NAMALWA (cell line): Measurements from ENCODE around the gene LTBP2.

Source experiments
- DNase-seq: peaks from one replicate; pipeline ENCODE4 v3.0.0-alpha.2; 2015; ENCODE audit warnings: low spot score

Gene LTBP2

DNA sequence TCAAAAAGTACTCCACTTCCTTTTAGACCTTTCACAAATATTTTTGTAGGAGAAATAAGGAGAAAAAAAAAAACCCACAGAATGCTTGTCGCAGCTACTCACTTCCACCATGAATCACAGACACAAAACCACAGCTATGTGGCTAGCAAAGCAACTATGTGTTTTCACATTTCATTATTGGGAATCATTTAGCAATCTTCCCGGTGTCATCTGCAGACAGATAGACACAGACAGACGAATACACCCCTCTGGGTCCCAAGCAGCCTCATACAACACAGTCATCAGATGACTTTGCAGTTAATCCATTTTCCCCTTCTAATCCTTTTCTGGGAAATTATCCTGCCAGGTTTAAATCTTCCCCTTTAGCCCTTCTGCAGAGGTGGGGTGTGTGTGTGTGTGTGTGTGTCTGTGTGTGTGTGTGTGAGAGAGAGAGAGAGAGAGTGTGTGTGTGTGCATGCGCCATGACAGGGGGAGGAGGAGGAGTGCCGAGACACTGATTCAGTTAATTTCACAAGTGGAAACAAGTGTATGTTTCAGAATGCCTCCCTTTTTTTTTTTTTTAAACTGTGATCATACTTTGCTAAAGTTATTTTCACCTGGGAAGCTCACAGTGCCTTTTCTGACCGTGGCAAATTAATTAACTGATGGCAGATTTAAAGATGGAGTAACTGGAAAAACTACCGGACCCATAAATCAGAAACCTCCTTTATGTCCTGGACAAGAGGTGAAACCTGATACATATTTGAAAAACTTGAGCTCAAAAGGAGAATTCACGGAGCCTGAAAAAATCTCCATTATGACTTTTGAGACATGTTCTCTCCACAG, 39.9 kb downstream of the LTBP2 start:
- no peak for DNase-seq

DNA sequence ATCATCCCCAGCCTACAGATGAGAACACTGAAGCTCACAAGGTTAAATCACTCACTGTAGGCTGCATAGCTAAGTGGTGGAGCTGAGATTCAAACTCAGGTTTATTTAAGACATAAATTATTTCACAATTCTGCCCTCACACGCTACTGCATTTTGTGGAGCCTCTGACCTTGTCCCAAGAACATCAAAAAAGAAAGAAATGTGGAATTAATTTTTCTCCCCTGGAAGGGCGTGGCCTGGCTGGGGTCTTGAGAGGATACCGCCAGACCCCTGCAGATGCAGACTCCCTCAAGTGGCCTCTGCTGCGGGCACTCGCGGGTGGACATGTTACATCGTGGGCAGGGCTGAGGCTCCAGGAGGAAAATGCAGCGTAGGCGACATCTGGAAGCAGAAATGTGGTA, 40.6 kb downstream of the LTBP2 start:
- DNase-seq = no peak

GRCh38 chr14:74570696-74571095, 41.3 kb downstream of the LTBP2 start:
- no peak for DNase-seq

DNA sequence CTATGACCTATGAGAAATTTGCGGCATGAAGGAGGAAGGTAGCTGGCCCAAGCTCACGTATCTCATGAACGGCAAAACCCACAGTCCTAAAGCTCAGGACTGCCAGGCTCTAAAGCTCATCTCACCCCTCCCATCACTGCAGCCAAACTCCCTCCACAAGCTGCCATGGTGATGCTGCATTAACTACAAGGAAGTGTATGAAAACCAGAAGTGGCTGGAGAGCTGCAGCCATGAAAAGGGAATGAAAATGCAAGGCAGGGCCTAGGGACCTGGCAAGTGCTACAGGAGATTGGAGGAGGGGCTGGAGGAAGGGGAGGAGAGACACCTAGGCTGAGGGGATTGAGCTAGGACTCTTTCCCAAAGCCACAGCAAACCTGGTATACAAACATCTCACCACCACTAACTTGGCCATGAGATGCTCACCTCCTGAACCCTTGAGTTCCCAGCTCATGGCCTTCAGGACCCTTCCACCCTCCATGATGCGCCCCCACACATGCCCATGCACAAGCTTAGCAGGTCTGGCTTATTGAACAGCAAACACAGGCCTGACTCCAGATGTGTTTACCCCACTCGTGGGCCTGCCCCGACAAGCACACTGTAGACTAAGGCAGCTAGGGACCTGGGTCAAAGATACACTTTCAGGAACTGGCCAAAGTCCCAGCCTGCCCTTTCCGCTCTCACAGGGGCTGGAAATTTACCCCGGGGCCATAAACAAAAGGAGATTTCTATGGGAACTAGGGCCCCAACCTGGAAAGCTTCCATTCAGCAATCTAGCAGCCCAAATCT, 42.0 kb downstream of the LTBP2 start:
- no peak for DNase-seq

GRCh38 chr14:74569387-74569786, 42.6 kb downstream of the LTBP2 start:
- no peak for DNase-seq

DNA sequence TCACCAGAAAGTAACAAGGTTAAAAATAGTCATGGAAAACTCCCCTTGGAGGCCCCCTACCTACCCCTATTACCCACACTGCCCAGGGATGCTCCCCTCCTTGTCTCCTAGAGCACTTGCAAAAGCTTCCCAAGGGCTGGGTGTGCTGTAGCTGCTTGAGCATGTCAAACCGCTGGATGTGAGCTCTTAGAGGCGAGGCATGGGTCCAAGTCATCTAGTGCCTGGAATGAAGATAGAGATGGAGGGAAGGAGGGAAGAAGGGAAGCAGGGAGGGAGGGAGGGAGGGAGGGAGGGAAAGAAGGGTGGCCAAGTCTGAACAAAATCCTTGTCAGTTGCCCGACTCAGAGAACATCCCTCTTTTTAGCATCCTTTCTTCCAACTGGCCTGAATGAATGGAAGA, 43.1 kb downstream of the LTBP2 start:
- no peak for DNase-seq

DNA sequence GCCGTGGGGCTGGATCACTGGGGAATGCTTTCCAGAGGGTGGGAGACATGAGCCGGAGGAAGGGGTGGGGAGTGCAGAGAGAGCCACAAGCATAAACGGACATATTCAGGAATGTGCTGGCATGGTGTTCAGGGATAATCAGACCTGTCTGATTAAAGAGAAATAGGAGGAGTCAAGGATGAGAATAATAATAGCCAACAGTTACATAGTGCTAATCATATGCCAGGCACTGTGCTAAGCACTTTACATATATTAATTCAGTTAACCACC, 43.7 kb downstream of the LTBP2 start:
- DNase-seq = no peak

DNA sequence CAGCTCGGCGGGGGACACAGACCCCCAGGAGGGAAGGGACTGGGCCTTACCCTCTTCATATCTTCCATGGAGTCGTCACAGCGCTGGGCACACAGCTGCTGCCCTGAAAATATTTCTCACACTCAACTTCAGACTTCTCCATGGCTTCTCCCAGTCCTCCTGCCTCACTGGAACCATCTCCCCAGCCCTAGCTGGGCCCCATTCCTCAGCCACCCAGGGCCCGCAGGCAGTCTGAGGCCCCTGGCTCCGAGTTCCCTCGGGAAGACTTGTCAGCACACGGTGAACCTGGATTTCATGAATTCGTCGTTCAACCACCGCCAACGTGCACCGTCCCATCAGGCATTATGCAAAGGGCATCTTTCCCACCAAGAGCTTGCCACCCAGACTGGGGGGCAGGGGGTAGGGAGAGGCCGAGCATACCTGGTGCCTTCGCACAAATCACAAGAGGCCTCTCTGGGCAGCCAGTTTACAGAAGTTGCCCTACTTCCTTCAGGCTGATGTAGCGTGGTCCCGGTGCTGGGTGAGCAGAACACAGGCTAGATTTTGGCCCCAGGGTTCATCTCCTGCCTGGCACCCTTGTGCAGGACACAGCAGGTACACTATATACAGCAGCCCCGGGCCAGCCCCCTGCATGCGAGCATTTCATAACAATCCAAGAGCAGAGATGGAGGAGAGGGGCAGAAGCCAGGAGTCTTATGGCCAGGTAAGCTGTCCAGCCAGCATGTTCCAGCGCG, 44.2 kb downstream of the LTBP2 start:
- no peak for DNase-seq

DNA sequence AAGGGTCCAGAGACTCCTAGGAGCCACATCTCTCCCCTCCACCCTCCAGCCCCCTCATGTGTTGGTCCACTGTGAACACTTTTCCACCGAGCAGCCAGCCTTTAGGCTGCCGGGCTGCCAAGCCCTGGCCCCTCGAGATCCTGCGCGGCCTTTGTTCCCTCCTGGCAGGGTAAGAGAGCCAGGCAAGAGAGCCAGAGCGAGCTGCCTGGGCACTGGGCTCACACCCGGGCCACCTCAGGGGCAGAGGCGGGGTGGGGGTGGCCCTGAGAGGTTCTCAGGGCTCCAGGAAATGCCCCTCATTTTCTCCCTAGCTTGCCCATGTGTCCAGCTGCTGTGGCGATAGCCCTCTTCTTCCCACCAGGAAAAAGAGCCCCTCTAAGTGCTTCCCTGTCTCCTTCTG, 44.8 kb downstream of the LTBP2 start:
- no peak for DNase-seq

DNA sequence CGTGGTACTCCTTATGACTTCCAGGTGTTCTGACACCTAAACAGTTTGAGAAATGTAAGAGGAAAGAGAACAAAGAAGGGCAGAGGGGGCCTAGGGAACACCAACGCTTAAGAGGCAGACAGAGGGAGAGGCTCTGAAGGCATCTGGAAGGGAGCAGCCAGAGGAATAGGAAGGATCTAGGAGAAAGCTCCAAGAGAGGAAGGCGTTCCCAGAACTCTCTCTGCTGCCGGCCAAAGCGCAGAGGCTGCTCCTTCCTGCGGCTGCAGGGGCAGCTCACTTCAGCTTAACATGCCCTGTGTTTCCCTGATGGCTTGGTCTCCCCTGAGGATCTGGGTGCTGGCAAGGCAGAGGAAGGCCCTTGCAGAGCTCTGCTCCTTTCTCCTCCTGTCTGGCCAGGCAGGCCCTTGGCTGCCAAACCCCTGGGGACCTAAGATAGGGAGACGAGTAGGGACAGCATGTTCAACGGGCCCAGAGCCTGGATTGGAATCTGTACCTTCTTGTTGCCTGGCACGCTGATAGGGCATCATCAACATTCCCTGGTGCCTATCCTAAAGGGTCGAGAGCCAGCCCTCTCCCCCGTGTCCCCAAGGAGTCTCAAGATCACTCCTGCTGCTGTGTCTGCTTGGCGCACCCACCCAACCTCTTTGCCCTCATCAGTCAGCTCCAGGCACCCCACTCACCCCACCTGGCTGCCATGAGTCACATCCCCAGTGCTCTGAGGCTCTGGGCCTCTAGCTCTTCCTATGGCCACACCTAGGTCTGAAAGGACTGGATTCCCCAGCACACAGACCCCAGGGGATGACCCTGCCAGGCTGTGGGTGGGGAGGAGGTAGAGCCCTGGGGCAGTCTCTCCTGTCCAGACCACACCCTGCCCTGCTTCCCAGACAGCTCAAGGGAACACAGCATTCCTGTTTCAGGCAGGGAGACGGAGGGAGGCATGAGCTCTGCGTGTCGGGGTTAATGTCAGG, 45.6 kb downstream of the LTBP2 start:
- no peak for DNase-seq

- DNase-seq = no peak
Observed at GRCh38 chr14:74563586-74564159, 48.4 kb downstream of the LTBP2 start.

GRCh38 chr14:74563233-74563585, 48.8 kb downstream of the LTBP2 start:
- no peak for DNase-seq

GRCh38 chr14:74562515-74563232, 49.4 kb downstream of the LTBP2 start:
- no peak for DNase-seq

- no peak for DNase-seq
Observed at GRCh38 chr14:74558655-74559054, 53.4 kb downstream of the LTBP2 start.

GRCh38 chr14:74557691-74558090, 54.3 kb downstream of the LTBP2 start:
- DNase-seq = no peak

- no peak for DNase-seq
Observed at GRCh38 chr14:74555476-74556050, 56.5 kb downstream of the LTBP2 start.

GRCh38 chr14:74554742-74555362, 57.2 kb downstream of the LTBP2 start:
- DNase-seq = no peak

- no peak for DNase-seq
Observed at GRCh38 chr14:74552623-74553022, 59.4 kb downstream of the LTBP2 start.

DNA sequence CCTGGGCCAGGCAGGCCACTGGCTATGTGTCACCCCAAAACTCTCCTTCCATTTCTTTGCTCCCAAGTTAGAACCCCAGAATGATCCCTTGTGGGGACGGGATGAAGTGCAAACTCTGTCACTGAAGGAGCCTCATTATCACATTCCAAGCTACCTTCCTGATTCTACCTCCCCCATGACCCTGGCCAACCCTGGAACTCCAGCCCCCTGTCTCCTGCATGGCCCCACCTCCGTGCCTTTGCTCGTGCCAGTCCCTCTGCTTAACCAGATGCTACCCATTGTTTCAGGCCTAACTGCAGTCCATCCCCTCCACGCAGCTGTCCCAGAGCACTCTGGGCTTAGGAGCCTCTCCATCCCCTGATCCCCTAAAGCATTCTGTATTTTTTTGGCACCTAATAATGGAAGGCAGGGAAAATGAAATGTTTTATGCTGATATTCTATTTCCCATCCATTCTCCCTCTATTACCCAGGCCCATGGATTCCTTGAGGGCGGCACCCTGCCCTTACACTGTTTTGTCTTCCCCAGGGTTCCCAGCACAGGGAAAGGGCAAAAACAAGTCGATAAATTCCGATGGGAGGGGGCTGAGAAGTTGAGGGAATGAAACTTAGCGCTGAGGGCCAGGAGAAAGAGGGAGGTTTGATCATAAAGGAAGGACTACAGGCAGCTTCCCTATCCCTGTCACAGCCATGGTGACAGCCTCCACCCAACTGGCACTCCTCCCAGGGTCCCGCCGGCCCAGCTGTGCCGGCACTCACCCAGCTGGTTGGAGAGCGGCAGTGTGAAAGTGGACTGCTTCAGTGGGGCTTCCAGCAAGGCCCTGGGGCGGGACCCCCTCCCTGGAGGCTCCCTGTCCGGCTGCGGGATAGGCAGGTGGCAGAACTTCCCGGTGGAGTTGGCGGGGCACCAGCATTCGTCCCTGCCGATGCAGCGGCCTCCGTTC, 60.3 kb downstream of the LTBP2 start:
- no peak for DNase-seq
